ENCODE results near the gene PXDC1. TPM values are rescaled to one million over a fixed set of nuclear protein-coding genes. Genes with fewer than 3 reads are reported as not detected.
"Not testable (repeated sequence)": the region's sequence is repeated elsewhere in the genome, so short reads cannot be mapped to it uniquely, and the experiment has no call there.

Gene PXDC1
- total RNA-seq, 6 donors from 2014 or later: 51.6 to 118 (median 95.3) TPM

DNA sequence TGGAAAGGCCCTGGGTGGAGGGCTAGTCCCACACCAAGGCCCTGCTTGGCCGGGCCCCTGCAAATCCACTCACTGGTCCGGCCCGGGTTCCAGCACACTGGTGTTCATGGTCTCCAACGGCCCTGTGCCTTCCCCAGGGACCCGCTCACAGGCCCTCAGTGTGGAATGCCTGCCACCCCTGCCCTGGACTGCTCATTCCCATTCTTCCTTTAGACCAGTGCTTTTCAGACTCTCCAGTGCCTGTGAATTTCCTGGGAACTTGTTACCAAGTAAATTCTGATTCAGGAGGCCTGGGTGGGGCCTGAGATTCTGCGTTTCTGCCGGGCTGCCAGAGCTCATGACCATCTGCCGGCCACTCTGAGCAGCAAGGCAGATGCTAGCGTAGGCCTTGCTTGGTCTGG lies 5.7 kb upstream of the PXDC1 start:
- no peaks in the 10 kb centered on the region for H3K36me3 ChIP-seq
- no peak for DNase-seq
- WGBS, 2 donors: 93% methylated on average over 8 to 9 of the region's 9 CpGs
- TF ChIP-seq EP300 (IDR thresholded peaks at IDR 0.05): no peak
- H3K27me3 ChIP-seq: peaks cover 0 to 2% (median 0%) of the 10 kb centered on the region in 4 donors
- ATAC-seq (ENCODE audit: low FRiP score in 2 of 2): no peak
- no peak overlapping the region for H3K4me3 ChIP-seq
- peaks cover 5 to 12% (median 9%) of the 10 kb centered on the region in 4 donors for H3K4me1 ChIP-seq
- no peaks in the 10 kb centered on the region for H3K9me3 ChIP-seq
- H3K27ac ChIP-seq: no peak overlapping the region

DNA sequence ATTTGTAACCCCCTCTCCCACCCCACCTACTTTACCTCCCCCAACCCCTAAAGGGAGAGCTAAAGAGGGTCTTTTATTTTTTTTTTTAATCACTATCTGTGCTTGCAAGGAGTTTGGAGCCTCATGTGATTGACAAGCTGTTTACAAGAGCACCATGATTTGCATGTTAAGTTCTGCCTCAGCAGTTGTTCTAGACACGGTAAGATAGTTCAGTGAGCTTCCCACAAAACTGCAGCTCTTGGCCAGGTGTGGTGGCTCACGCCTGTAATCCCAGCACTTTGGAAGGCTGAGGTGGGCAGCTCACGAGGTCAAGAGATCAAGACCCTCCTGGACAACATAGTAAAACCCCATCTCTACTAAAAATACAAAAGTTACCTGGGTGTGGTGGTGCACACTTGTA lies 5.0 kb upstream of the PXDC1 start:
- H3K27me3 ChIP-seq: peaks cover 0 to 6% (median 0%) of the 10 kb centered on the region in 4 donors
- ATAC-seq (ENCODE audit: low FRiP score in 2 of 2) (no peak), DNase-seq (no peak)
- WGBS, 2 donors: 81 to 84% methylated on average over 3 of the region's 3 CpGs
- peaks cover 5 to 16% (median 11%) of the 10 kb centered on the region in 4 donors for H3K4me1 ChIP-seq
- H3K4me3 ChIP-seq: no peak overlapping the region
- no peaks in the 10 kb centered on the region for H3K9me3 ChIP-seq
- no peak overlapping the region for H3K27ac ChIP-seq
- TF ChIP-seq EP300 (IDR thresholded peaks at IDR 0.05): no peak
- TF ChIP-seq POLR2A (IDR thresholded peaks at IDR 0.05): no peak
- no peak for TF ChIP-seq POLR2AphosphoS5 (IDR thresholded peaks at IDR 0.05)
- TF ChIP-seq, protein P1, sequence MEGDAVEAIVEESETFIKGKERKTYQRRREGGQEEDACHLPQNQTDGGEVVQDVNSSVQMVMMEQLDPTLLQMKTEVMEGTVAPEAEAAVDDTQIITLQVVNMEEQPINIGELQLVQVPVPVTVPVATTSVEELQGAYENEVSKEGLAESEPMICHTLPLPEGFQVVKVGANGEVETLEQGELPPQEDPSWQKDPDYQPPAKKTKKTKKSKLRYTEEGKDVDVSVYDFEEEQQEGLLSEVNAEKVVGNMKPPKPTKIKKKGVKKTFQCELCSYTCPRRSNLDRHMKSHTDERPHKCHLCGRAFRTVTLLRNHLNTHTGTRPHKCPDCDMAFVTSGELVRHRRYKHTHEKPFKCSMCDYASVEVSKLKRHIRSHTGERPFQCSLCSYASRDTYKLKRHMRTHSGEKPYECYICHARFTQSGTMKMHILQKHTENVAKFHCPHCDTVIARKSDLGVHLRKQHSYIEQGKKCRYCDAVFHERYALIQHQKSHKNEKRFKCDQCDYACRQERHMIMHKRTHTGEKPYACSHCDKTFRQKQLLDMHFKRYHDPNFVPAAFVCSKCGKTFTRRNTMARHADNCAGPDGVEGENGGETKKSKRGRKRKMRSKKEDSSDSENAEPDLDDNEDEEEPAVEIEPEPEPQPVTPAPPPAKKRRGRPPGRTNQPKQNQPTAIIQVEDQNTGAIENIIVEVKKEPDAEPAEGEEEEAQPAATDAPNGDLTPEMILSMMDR (IDR thresholded peaks at IDR 0.05): no peak
- H3K36me3 ChIP-seq: no peaks in the 10 kb centered on the region

DNA sequence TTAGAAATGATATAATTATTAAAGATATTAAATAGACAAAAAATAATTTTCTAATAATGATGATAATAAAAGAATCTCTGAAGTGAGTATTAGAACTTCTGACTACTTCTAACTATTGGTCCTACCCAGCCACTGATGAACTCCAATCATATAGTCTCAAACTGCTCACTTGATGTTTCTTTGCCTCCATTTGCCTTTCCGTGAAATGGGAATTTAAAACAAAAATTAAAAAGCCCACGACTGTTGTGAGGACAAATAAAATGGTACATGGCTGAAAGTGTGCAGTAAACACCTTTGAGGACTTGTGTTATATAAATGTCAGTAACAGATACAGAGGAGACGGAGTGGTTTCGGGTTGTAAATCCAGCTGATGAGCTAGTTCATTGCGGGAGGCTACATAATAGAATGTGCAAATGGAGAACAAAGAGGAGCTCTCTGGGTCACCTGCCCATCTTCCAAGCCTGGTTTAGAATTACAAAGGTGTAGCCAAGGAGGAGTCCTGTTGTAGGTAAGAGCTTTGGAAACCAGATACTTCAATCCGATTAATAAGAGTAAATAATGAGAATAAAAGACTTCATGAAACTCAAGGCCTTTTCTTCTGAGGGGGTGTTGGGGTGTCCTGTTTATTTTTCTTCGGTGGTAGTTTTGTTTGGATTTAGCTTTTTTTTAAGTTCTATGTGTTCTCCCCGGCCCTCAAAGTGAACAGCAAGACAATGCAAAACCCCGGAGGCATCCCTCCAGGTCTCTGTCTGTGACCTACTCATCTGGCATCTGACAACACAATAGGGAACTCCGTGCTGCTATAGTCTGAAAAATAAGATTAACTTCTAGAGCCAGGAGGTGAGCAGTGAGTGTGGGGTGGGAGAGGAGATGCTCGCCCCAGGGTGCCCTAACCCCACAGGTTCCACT lies 4.4 kb upstream of the PXDC1 start:
- TF ChIP-seq POLR2AphosphoS5 (IDR thresholded peaks at IDR 0.05) (no peak), EP300 (IDR thresholded peaks at IDR 0.05) (no peak), POLR2A (IDR thresholded peaks at IDR 0.05) (no peak)
- TF ChIP-seq, protein P1 (IDR thresholded peaks at IDR 0.05): no peak
- WGBS, 2 donors: 58 to 60% methylated on average over 11 of the region's 11 CpGs

DNA sequence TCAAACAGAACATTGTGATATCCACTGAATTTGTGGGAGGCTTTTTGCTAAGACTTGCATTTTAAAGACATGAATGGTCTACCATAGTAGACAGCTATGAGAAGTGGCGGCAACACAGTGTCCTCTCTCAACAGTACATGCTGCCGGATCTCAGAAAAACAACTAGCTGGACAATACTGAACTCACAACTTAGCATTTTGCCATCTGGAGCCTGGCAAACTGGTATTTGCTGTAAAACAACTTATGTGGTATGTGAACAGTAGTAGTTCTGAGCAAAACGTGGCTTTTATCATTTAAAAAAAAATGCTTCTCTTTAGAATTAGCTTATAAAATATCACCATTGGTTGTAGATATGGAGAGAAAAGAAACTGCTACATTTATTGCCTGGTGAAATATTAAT lies 3.3 kb upstream of the PXDC1 start:
- Histone ChIP-seq H3K27ac (no peak overlapping the region), H3K36me3 (no peaks in the 10 kb centered on the region)

More for the DNA sequence above, 4.4 kb upstream of the PXDC1 start:
- Histone ChIP-seq H3K4me3 (no peak overlapping the region), H3K36me3 (no peaks in the 10 kb centered on the region), H3K27ac (no peak overlapping the region), H3K4me1 (peaks cover 5 to 16% (median 11%) of the 10 kb centered on the region in 4 donors), H3K27me3 (peaks cover 0 to 6% (median 0%) of the 10 kb centered on the region in 4 donors), H3K9me3 (no peaks in the 10 kb centered on the region)
- ATAC-seq (ENCODE audit: low FRiP score in 2 of 2): no peak
- DNase-seq: no peak

DNA sequence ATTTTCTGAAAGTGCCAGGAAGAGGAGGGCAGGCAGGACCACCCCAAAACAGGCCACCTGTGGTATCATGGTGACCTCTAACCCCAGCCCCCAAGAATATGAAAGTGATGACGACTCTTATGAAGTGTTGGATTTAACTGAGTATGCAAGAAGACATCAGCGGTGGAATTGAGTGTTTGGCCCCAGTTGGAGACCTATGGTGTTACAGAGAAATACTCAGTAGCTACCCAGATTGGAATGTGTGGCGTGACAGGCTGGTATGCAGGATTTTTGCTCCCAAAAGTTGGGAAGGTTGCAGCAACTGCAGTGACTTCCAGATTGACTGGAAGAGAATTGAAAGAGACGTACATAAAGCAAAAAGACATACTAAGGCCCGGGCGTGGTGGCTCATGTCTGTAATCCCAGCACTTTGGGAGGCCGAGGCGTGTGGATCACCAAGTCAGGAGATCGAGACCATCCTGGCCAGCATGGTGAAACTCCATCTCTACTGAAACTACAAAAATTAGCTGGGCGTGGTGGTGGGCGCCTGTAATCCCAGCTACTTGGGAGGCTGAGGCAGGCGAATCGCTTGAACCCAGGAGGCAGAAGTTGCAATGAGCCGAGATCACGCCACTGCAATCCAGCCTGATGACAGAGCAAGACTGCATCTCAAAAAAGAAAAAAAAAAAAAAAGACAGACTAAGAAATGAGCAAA lies 2.7 kb upstream of the PXDC1 start:
- H3K36me3 ChIP-seq; H3K9me3 ChIP-seq; H3K4me3 ChIP-seq; DNase-seq; H3K27me3 ChIP-seq; ATAC-seq (ENCODE audit: low FRiP score in 2 of 2): not testable (repeated sequence)
- Histone ChIP-seq H3K4me1 (peaks cover 13 to 31% (median 20%) of the 10 kb centered on the region in 4 donors), H3K27ac (peak overlapping the region in 2 of 4 donors; percentile 96 to 100)
- WGBS, 2 donors: 94 to 97% methylated on average over 15 of the region's 15 CpGs

More for the DNA sequence above, 3.3 kb upstream of the PXDC1 start:
- Histone ChIP-seq H3K4me1 (peaks cover 8 to 25% (median 15%) of the 10 kb centered on the region in 4 donors), H3K27me3 (peaks cover 0 to 6% (median 0%) of the 10 kb centered on the region in 4 donors), H3K4me3 (no peak overlapping the region), H3K9me3 (no peaks in the 10 kb centered on the region)
- 79 to 87% methylated on average over 3 of the region's 3 CpGs for WGBS, 2 donors
- DNase-seq (no peak), ATAC-seq (ENCODE audit: low FRiP score in 2 of 2) (no peak)
- TF ChIP-seq POLR2AphosphoS5 (IDR thresholded peaks at IDR 0.05): no peak
- TF ChIP-seq POLR2A (IDR thresholded peaks at IDR 0.05): no peak
- TF ChIP-seq, protein P1 (IDR thresholded peaks at IDR 0.05): no peak
- TF ChIP-seq EP300 (IDR thresholded peaks at IDR 0.05): no peak
